Measurements from ENCODE around the gene MSLN. TPM values are rescaled to one million over a fixed set of nuclear protein-coding genes. Genes with fewer than 3 reads are reported as not detected.

Gene MSLN
- total RNA-seq, 1 donor from 2014 or later, result 0.50 TPM

DNA sequence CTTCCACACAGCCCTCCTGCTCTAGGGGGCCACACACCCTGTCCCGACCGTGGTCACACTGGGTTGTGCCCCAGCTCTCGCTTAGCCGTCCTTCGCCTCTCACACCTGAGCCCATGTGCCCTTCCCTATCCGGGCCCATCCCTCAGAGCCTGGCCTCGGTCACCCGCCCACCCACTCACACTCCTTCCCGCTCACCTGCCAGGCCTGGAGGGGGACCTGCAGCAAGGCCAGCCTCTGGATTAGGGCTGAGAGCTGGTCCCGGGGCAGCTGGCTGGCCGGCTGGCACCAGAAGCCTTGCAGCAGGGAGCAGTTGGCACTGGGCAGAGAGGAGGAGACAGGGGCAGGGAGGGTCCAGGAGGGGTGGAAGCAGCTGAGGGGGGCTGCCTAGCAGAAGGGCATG lies 17.9 kb downstream of the MSLN start:
- H3K27me3 Mint-ChIP-seq, result peaks cover 11% of the 10 kb centered on the region

DNA sequence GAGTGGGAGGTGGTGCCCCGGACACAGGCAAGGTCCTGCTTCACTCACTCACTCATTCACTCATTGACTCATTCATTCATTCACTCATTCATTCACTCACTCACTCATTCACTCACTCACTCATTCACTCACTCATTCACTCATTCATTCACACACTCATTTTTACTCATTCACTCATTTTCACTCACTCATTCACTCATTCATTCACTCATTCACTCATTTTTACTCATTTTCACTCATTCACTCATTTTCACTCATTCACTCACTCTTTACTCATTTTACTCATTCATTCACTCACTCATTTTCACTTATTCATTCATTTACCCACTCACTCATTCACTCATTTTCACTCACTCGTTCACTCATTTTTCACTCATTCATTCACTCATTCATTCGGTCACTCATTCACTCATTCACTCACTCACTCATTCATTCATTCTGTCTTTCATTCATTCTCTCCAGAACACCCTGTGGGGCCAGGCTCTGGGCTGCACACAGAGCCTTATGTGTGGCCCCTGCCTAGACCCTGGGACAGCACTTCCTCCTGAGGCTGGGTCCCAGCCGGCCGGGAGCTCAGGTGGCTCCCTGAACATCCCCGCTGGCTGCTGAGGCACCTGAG lies 18.5 kb downstream of the MSLN start:
- no peak overlapping the region for H3K27ac Mint-ChIP-seq
- H3K36me3 Mint-ChIP-seq (ENCODE audit: insufficient read depth), result no peaks in the 10 kb centered on the region
- no peak overlapping the region for H3K4me3 Mint-ChIP-seq (ENCODE audit: low read depth)
- DNase-seq (ENCODE audit: low spot score, unreplicated experiment), result no peak
- TF ChIP-seq, protein P1, sequence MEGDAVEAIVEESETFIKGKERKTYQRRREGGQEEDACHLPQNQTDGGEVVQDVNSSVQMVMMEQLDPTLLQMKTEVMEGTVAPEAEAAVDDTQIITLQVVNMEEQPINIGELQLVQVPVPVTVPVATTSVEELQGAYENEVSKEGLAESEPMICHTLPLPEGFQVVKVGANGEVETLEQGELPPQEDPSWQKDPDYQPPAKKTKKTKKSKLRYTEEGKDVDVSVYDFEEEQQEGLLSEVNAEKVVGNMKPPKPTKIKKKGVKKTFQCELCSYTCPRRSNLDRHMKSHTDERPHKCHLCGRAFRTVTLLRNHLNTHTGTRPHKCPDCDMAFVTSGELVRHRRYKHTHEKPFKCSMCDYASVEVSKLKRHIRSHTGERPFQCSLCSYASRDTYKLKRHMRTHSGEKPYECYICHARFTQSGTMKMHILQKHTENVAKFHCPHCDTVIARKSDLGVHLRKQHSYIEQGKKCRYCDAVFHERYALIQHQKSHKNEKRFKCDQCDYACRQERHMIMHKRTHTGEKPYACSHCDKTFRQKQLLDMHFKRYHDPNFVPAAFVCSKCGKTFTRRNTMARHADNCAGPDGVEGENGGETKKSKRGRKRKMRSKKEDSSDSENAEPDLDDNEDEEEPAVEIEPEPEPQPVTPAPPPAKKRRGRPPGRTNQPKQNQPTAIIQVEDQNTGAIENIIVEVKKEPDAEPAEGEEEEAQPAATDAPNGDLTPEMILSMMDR (IDR thresholded peaks at IDR 0.05; ENCODE audit: unreplicated experiment), result no peak
- H3K27me3 Mint-ChIP-seq, result peaks cover 11% of the 10 kb centered on the region
- H3K4me1 Mint-ChIP-seq (ENCODE audit: low read depth), result no peaks in the 10 kb centered on the region
- H3K9me3 Mint-ChIP-seq (ENCODE audit: low read depth), result no peaks in the 10 kb centered on the region

More for the DNA sequence above, 17.9 kb downstream of the MSLN start:
- no peaks in the 10 kb centered on the region for H3K9me3 Mint-ChIP-seq (ENCODE audit: low read depth)
- no peak overlapping the region for H3K4me3 Mint-ChIP-seq (ENCODE audit: low read depth)
- H3K4me1 Mint-ChIP-seq (ENCODE audit: low read depth), result no peaks in the 10 kb centered on the region
- H3K36me3 Mint-ChIP-seq (ENCODE audit: insufficient read depth), result no peaks in the 10 kb centered on the region
- TF ChIP-seq, protein P1 (IDR thresholded peaks at IDR 0.05; ENCODE audit: unreplicated experiment), result no peak
- no peak for DNase-seq (ENCODE audit: low spot score, unreplicated experiment)
- H3K27ac Mint-ChIP-seq, result no peak overlapping the region

DNA sequence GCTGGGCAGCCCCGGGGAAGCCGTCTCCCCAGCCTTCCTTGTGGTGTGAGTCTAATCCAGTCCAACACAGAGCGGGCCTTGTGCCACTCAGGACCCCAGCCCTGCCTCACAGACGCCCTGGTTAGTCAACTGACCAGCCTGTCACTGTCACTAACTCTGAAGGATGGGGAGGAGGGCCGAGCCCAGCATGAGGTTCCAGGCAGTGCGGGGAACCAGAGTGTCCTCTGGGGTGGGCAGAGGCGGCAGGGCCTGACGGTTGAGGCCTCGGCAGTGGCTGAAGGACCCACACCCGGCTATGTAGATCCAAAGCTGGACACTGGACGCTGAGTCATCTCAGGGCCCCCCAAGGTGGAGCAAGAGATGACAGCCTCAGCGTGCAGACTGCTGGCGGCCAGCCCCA lies 19.0 kb downstream of the MSLN start:
- H3K4me1 Mint-ChIP-seq (ENCODE audit: low read depth), result no peaks in the 10 kb centered on the region
- TF ChIP-seq, protein P1 (IDR thresholded peaks at IDR 0.05; ENCODE audit: unreplicated experiment), result no peak
- no peak for DNase-seq (ENCODE audit: low spot score, unreplicated experiment)
- no peaks in the 10 kb centered on the region for H3K9me3 Mint-ChIP-seq (ENCODE audit: low read depth)
- peaks cover 11% of the 10 kb centered on the region for H3K27me3 Mint-ChIP-seq
- H3K27ac Mint-ChIP-seq, result no peak overlapping the region
- no peaks in the 10 kb centered on the region for H3K36me3 Mint-ChIP-seq (ENCODE audit: insufficient read depth)
- no peak overlapping the region for H3K4me3 Mint-ChIP-seq (ENCODE audit: low read depth)

DNA sequence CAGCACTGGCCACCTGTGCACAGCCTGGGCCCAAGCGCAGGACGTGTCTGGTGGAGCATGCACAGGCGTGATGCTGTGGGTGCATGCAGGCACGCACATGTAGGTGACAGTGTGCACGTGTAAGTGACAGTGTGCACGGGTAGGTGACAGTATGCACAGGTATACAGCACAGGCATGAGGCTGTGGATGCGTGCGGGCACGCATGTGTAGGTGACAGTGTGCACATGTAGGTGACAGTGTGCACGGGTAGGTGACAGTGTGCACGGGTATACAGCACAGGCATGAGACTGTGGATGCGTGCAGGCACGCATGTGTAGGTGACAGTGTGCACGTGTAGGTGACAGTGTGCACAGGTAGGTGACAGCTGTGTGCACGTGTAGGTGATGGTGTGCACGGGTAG lies 19.8 kb downstream of the MSLN start:
- Mint-ChIP-seq H3K4me1 (ENCODE audit: low read depth) (no peaks in the 10 kb centered on the region), H3K27ac (no peak overlapping the region), H3K9me3 (ENCODE audit: low read depth) (no peaks in the 10 kb centered on the region), H3K4me3 (ENCODE audit: low read depth) (no peak overlapping the region), H3K36me3 (ENCODE audit: insufficient read depth) (peaks cover 2% of the 10 kb centered on the region), H3K27me3 (peaks cover 11% of the 10 kb centered on the region)
- TF ChIP-seq, protein P1 (IDR thresholded peaks at IDR 0.05; ENCODE audit: unreplicated experiment), result no peak
- no peak for DNase-seq (ENCODE audit: low spot score, unreplicated experiment)

DNA sequence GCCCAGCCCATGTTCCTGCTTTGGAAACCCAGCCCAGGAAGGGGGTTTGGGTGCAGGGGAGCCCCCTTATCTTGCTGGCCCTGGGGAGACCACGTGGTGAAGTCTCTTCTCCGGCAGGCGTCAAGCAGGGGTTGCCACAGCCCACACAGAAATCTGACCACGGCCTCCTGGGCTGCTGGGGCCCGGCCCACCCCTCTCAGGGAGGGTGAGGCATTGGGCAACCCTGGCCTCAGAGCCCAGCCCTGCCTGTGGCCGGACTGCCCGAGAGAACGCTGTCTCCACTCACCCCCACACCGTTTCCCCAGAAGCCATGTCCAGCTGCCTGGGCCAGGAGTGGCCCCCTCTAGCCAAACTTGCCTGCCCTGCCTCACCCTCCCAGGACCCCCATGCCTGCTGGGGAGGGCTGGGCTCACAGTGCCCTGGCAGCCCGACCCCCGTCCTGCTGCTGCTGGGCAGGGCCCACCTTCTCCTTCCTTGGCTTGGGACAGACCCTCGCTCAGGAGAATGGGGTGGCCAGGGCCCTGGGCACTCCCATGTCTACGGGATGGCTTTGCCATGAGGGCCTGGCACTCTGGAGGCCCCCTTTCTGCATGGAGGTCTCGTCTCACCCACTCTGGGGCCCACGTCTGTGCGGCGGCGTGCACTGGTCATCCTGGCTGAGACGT lies 20.9 kb downstream of the MSLN start:
- Mint-ChIP-seq H3K27me3 (peaks cover 11% of the 10 kb centered on the region), H3K36me3 (ENCODE audit: insufficient read depth) (peaks cover 2% of the 10 kb centered on the region), H3K27ac (no peak overlapping the region), H3K9me3 (ENCODE audit: low read depth) (no peaks in the 10 kb centered on the region), H3K4me3 (ENCODE audit: low read depth) (no peak overlapping the region), H3K4me1 (ENCODE audit: low read depth) (no peaks in the 10 kb centered on the region)
- no peak for DNase-seq (ENCODE audit: low spot score, unreplicated experiment)
- TF ChIP-seq, protein P1 (IDR thresholded peaks at IDR 0.05; ENCODE audit: unreplicated experiment), result no peak

All from progenitor cell of endocrine pancreas (in vitro differentiated cells).